PC-3 (cell line): ENCODE results near the gene ADGRF5. TPM values are rescaled to one million over a fixed set of nuclear protein-coding genes. Genes with fewer than 3 reads are reported as not detected.

ENCODE experiments used
- ATAC-seq: fragments of 200-7000 bp; cut with Tn5 transposase; 2 replicates; pipeline ENCODE4 v1.9.1; 2020; ENCODE audit warnings: mild to moderate bottlenecking, moderate library complexity
- BruUV-seq: library from RNA; stranded (reverse); fragments of 400-500 nt; replicated peaks from 2 replicates; lab custom pipeline; 2021; lab: Mats Ljungman, UMichigan
- CTCF ChIA-PET: fragments of 300-600 bp; sonication (Branson Sonifier 250); formaldehyde crosslinking; loops from one replicate; lab custom pipeline; 2022; ENCODE audit warnings: antibody characterized with exemption; lab: Charles Lee
- POLR2A ChIA-PET: fragments of 300-600 bp; sonication (Branson Sonifier 250); formaldehyde crosslinking; loops from one replicate; lab custom pipeline; 2022; ENCODE audit warnings: antibody characterized with exemption; ENCODE audit not compliant: unreplicated experiment; lab: Charles Lee
- DNase-seq: peaks from one replicate; pipeline ENCODE4 v3.0.0-alpha.2; 2015
- H2AFZ ChIP-seq: fragments of 300-600 bp; sonication (generic); 2 replicates; pipeline ENCODE4 v1.6.0; 2016; ENCODE audit warnings: antibody characterized with exemption, low read length
- H3F3A ChIP-seq: fragments of 300-600 bp; sonication (generic); one replicate; pipeline ENCODE4 v1.6.0; 2017; ENCODE audit warnings: antibody characterized with exemption, low read length, control low read depth, mild to moderate bottlenecking; ENCODE audit not compliant: unreplicated experiment
- H3K27ac ChIP-seq: fragments of 300-600 bp; sonication (generic); 2 replicates; pipeline ENCODE4 v1.5.1; 2016; ENCODE audit warnings: mild to moderate bottlenecking, low read length
- H3K27me3 ChIP-seq: fragments of 300-600 bp; sonication (generic); 2 replicates; pipeline ENCODE4 v1.6.1; 2016; ENCODE audit warnings: low read length, mixed read lengths
- H3K36me3 ChIP-seq: fragments of 300-600 bp; sonication (generic); 2 replicates; pipeline ENCODE4 v1.6.1; 2016; ENCODE audit warnings: low read depth, mixed run types, low read length, mixed read lengths
- H3K4me1 ChIP-seq: fragments of 300-600 bp; sonication (generic); 2 replicates; pipeline ENCODE4 v1.5.1; 2016; ENCODE audit warnings: low read length; ENCODE audit not compliant: insufficient read depth
- H3K4me2 ChIP-seq: fragments of 300-600 bp; sonication (generic); 2 replicates; pipeline ENCODE4 v1.6.0; 2016; ENCODE audit warnings: low read length
- H3K4me3 ChIP-seq: fragments of 300-600 bp; sonication (generic); 2 replicates; pipeline ENCODE4 v1.5.1; 2016; ENCODE audit warnings: mild to moderate bottlenecking, low read length, mixed read lengths
- H3K79me2 ChIP-seq: fragments of 300-600 bp; sonication (generic); 2 replicates; pipeline ENCODE4 v1.6.1; 2017; ENCODE audit warnings: low read length, mixed read lengths
- H3K9ac ChIP-seq: fragments of 300-600 bp; sonication (generic); 2 replicates; pipeline ENCODE4 v1.6.0; 2016; ENCODE audit warnings: mild to moderate bottlenecking, low read length
- H3K9me2 ChIP-seq: fragments of 300-600 bp; sonication (generic); replicated peaks from 2 replicates; pipeline ENCODE4 v1.6.1; 2016; ENCODE audit warnings: mixed run types, low read length, mixed read lengths
- H3K9me3 ChIP-seq: fragments of 300-600 bp; sonication (generic); 2 replicates; pipeline ENCODE4 v1.6.1; 2016; ENCODE audit warnings: low read length, mixed read lengths
- H4K20me1 ChIP-seq: fragments of 300-600 bp; sonication (generic); 2 replicates; pipeline ENCODE4 v1.6.1; 2016; ENCODE audit warnings: low read length, mixed read lengths
- EZH2phosphoT487 ChIP-seq: fragments of 300-600 bp; sonication (generic); IDR thresholded peaks from 2 replicates; pipeline ENCODE4 v1.6.1; 2018; ENCODE audit warnings: mild to moderate bottlenecking, antibody characterized with exemption, low read length, borderline replicate concordance
- intact Hi-C: fragments of 100-400 bp; cut with micrococcal nuclease; formaldehyde crosslinking; loops from 2 replicates; pipeline ENCODE4 v1.9.0; 2023
- total RNA-seq: library from RNA; depleted of rRNA; stranded (reverse); fragments of >200 nt; gene quantifications from 2 replicates; pipeline ENCODE4 v1.2.3, GENCODE V29; 2014
- TF ChIP-seq, protein P1 (sequence below): fragments of 300-600 bp; sonication (generic); conservative IDR thresholded peaks from 2 replicates; pipeline ENCODE4 v1.5.1; 2017; ENCODE audit warnings: antibody characterized with exemption, low read depth, mild to moderate bottlenecking, low read length

The ADGRF5 gene
- total RNA-seq, 1 experiment from 2014 or later: 1.6 TPM

DNA sequence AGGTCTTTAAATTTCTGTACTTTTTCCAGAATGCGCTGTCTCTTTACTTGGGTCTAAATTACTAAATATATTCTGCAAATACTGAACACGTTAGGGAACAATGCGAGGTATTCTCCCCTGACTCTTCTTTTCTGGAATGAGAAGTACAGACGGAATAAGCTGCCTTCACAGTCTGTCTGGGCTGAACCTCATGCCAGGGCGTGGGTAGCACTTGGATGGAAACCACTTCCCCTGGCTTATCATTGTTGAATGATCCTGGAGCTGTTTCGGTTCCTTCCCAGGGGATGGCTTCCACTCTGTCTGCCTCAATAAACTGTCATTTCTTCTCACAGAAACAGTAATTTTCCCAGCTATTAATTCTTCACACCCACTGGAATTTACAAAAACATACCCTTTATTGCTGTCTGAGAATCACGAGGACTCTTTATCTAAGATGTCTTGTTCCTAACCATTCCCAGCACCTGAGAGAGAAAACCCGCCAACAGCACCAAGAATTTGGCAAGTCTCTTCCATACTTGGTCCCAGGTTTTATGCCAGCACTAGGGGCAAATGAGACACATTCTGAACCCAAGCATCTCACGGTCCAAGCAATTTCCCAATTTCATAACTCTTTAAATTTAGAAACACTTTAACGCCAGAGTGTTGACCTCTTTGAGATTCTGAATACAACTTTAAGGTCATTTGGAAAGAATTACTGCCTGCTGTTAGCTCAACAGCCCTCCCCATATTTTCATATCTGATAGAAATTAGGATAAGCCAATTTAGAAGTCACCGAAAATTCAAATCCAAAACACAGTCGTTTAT is 43.2 kb upstream of the ADGRF5 start:
- no peak overlapping the region for H3K9ac ChIP-seq
- H3F3A ChIP-seq: no peaks in the 10 kb centered on the region
- intact Hi-C loops: no loop called here
- POLR2A ChIA-PET: no interaction called here
- no peaks in the 10 kb centered on the region for H3K27me3 ChIP-seq
- H3K4me2 ChIP-seq: no peak overlapping the region
- H3K79me2 ChIP-seq: no peaks in the 10 kb centered on the region
- CTCF ChIA-PET: no interaction called here
- H3K27ac ChIP-seq: no peak overlapping the region
- TF ChIP-seq, protein P1, sequence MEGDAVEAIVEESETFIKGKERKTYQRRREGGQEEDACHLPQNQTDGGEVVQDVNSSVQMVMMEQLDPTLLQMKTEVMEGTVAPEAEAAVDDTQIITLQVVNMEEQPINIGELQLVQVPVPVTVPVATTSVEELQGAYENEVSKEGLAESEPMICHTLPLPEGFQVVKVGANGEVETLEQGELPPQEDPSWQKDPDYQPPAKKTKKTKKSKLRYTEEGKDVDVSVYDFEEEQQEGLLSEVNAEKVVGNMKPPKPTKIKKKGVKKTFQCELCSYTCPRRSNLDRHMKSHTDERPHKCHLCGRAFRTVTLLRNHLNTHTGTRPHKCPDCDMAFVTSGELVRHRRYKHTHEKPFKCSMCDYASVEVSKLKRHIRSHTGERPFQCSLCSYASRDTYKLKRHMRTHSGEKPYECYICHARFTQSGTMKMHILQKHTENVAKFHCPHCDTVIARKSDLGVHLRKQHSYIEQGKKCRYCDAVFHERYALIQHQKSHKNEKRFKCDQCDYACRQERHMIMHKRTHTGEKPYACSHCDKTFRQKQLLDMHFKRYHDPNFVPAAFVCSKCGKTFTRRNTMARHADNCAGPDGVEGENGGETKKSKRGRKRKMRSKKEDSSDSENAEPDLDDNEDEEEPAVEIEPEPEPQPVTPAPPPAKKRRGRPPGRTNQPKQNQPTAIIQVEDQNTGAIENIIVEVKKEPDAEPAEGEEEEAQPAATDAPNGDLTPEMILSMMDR: no peak
- no peak for TF ChIP-seq EZH2phosphoT487
- no peaks in the 10 kb centered on the region for H4K20me1 ChIP-seq
- H3K4me3 ChIP-seq: no peak overlapping the region
- ATAC-seq (no peak), DNase-seq (no peak)
- no peaks in the 10 kb centered on the region for H3K36me3 ChIP-seq
- no peak overlapping the region for H2AFZ ChIP-seq
- BruUV-seq: no TSS peak
- no peaks in the 10 kb centered on the region for H3K9me2 ChIP-seq
- H3K4me1 ChIP-seq: peaks cover 11% of the 10 kb centered on the region
- H3K9me3 ChIP-seq: no peaks in the 10 kb centered on the region

DNA sequence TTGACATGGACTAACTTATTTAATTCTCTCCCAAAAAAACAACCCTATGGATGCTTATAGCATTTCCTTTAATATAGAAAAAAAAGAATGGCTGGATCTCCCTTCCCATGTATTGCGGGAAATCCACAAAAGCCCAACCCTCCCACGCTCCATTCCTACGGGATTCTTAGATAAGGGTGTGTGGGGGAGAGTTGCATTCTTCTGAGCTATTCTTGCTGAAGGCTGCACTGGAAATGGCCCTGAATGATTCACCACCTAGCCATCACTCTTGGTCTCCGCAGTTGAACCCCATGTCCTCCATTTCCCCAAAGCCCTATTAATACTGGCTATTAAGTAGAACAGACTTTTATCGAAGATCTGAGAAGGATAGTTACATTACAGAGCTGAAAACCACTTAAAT is 41.9 kb upstream of the ADGRF5 start:
- Histone ChIP-seq H3K9me2 (no peaks in the 10 kb centered on the region), H3F3A (no peaks in the 10 kb centered on the region), H3K4me3 (no peak overlapping the region), H3K9me3 (no peaks in the 10 kb centered on the region), H3K4me1 (peaks cover 5% of the 10 kb centered on the region), H3K27ac (no peak overlapping the region), H4K20me1 (no peaks in the 10 kb centered on the region), H3K27me3 (no peaks in the 10 kb centered on the region), H3K9ac (no peak overlapping the region), H3K4me2 (no peak overlapping the region), H3K36me3 (no peaks in the 10 kb centered on the region), H2AFZ (no peak overlapping the region), H3K79me2 (no peaks in the 10 kb centered on the region)
- CTCF ChIA-PET: no interaction called here
- POLR2A ChIA-PET: no interaction called here
- no TSS peak for BruUV-seq
- intact Hi-C loops: no loop called here
- DNase-seq (no peak), ATAC-seq (no peak)
- no peak for TF ChIP-seq EZH2phosphoT487
- TF ChIP-seq, protein P1: no peak

DNA sequence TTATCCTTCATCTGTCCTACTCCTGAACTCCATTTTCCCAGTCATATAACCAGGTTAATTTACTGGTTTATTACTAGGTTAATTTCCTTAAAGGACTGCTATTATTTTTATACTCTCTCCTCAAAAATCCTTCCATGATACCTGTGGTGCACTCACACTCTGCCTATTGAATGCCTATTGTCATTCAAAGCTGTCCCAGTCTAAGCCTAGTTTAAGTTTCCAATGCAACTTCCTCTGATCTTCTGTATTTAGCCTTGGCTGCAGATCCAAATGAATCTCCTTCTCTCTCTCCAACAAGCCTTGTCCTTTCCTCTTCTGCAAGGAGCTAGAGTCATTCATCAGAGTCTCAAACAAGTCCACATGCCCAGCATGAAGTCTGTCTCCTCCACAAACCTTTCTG is 41.3 kb upstream of the ADGRF5 start:
- no peaks in the 10 kb centered on the region for H3F3A ChIP-seq
- no TSS peak for BruUV-seq
- no peak overlapping the region for H3K27ac ChIP-seq
- no peak overlapping the region for H3K4me3 ChIP-seq
- peaks cover 5% of the 10 kb centered on the region for H3K4me1 ChIP-seq
- no peaks in the 10 kb centered on the region for H3K79me2 ChIP-seq
- H3K27me3 ChIP-seq: no peaks in the 10 kb centered on the region
- ChIA-PET CTCF (no interaction called here), POLR2A (no interaction called here)
- no peak overlapping the region for H3K9ac ChIP-seq
- H4K20me1 ChIP-seq: no peaks in the 10 kb centered on the region
- H3K4me2 ChIP-seq: no peak overlapping the region
- H3K9me3 ChIP-seq: no peaks in the 10 kb centered on the region
- no peak overlapping the region for H2AFZ ChIP-seq
- DNase-seq: no peak
- intact Hi-C loops: no loop called here
- no peaks in the 10 kb centered on the region for H3K9me2 ChIP-seq
- no peak for ATAC-seq
- no peak for TF ChIP-seq EZH2phosphoT487
- TF ChIP-seq, protein P1: no peak
- no peaks in the 10 kb centered on the region for H3K36me3 ChIP-seq
